ENCODE results near the gene TRIM2.

The TRIM2 gene

GRCh38 chr4:153292897-153293741, 88.9 kb downstream of the TRIM2 start:
- no peak overlapping the region for H3K27ac ChIP-seq
- ChIA-PET CTCF (interaction anchor here (0.6 kb wide), 1 partner anchor 226 kb away, joined by 3 read pairs; no protein-coding TSS in a partner anchor), POLR2A (ENCODE audit: low non-redundant PET) (no interaction called here)
- TF ChIP-seq CTCF (conservative IDR thresholded peaks at IDR 0.05; ENCODE audit: low read depth): no peak
- no peak for DNase-seq (ENCODE audit: low spot score)

DNA sequence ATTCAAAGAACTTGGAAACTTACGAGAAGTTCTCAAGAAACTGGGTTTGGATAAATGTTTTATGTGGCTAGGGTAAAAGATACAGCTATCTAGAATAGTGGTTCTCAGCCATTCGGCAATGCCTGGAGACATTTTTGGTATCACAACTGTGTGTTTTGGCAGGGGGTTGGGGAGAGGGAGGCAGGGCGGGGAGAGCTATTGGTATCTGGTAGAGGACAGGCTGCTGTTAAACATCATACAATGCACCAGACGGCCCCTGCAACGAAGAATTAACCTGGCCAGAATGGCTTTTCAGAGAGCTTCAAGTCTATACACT, 89.5 kb downstream of the TRIM2 start:
- CTCF ChIA-PET: interaction anchor here (0.8 kb wide), 1 partner anchor 141 kb away, joined by 3 read pairs; no protein-coding TSS in a partner anchor
- no peak for TF ChIP-seq CTCF (conservative IDR thresholded peaks at IDR 0.05; ENCODE audit: low read depth)

GRCh38 chr4:153294631-153295030, 90.4 kb downstream of the TRIM2 start:
- H3K27ac ChIP-seq: no peak overlapping the region
- ChIA-PET POLR2A (ENCODE audit: low non-redundant PET) (no interaction called here), CTCF (interaction anchor here (0.5 to 0.8 kb wide), 3 partner anchors 11 to 142 kb away, joined by 3 read pairs; no protein-coding TSS in a partner anchor)
- TF ChIP-seq CTCF (conservative IDR thresholded peaks at IDR 0.05; ENCODE audit: low read depth): no peak
- peak; percentile 49 for DNase-seq (ENCODE audit: low spot score)

More for the DNA sequence above, 89.5 kb downstream of the TRIM2 start:
- H3K27ac ChIP-seq: no peak overlapping the region
- POLR2A ChIA-PET (ENCODE audit: low non-redundant PET): no interaction called here
- no peak for DNase-seq (ENCODE audit: low spot score)

GRCh38 chr4:153295131-153295755, 91.0 kb downstream of the TRIM2 start:
- CTCF ChIA-PET: interaction anchor here (0.7 to 0.8 kb wide), 2 partner anchors 10 to 142 kb away, joined by 3 to 4 read pairs; no protein-coding TSS in a partner anchor

GRCh38 chr4:153296040-153296823, 92.0 kb downstream of the TRIM2 start:
- peak overlapping the region; percentile 53 for H3K27ac ChIP-seq
- CTCF ChIA-PET: interaction anchor here (1.4 kb wide), 1 partner anchor 153 kb away, joined by 3 read pairs; no protein-coding TSS in a partner anchor
- peak; percentile 36 for DNase-seq (ENCODE audit: low spot score)
- POLR2A ChIA-PET (ENCODE audit: low non-redundant PET): no interaction called here
- TF ChIP-seq CTCF (conservative IDR thresholded peaks at IDR 0.05; ENCODE audit: low read depth): no peak

More at GRCh38 chr4:153295131-153295755, 91.0 kb downstream of the TRIM2 start:
- POLR2A ChIA-PET (ENCODE audit: low non-redundant PET): no interaction called here
- peak overlapping the region; percentile 53; the same call in 1 of the 2 replicates for H3K27ac ChIP-seq
- no peak for TF ChIP-seq CTCF (conservative IDR thresholded peaks at IDR 0.05; ENCODE audit: low read depth)
- peak; percentile 12 for DNase-seq (ENCODE audit: low spot score)

GRCh38 chr4:153297116-153297515, 92.9 kb downstream of the TRIM2 start:
- H3K27ac ChIP-seq: no peak overlapping the region
- ChIA-PET POLR2A (ENCODE audit: low non-redundant PET) (no interaction called here), CTCF (interaction anchor here (1.4 kb wide), 1 partner anchor 154 kb away, joined by 3 read pairs; no protein-coding TSS in a partner anchor)
- DNase-seq (ENCODE audit: low spot score): no peak
- TF ChIP-seq CTCF (conservative IDR thresholded peaks at IDR 0.05; ENCODE audit: low read depth): no peak

All from RWPE1 (cell line).